SK-N-SH treated with all-trans-retinoic acid at 6 μM for 48 hours (cell line): ENCODE measurements around the gene FOSB.

Experiments
- ATAC-seq: fragments of 200-7000 bp; cut with Tn5 transposase; 3 replicates; pipeline ENCODE4 v1.9.1; 2020; ENCODE audit warnings: mild to moderate bottlenecking, moderate library complexity
- ARNTL ChIP-seq: fragments of 450-650 bp; formaldehyde crosslinking; IDR thresholded peaks from 2 replicates; pipeline ENCODE4 v1.5.0; 2020; ENCODE audit warnings: low read depth, mild to moderate bottlenecking, moderate library complexity, borderline replicate concordance
- CREB5 ChIP-seq: fragments of 250-450 bp; sonication (Bioruptor Pico); IDR thresholded peaks from 2 replicates; pipeline ENCODE4 v1.5.1; 2020; ENCODE audit warnings: low read depth, mild to moderate bottlenecking, moderate library complexity
- CSDC2 ChIP-seq: fragments of 250-450 bp; sonication (Bioruptor Pico); IDR thresholded peaks from 2 replicates; pipeline ENCODE4 v1.5.0; 2020; ENCODE audit warnings: mild to moderate bottlenecking, moderate library complexity
- ESRRG ChIP-seq: fragments of 250-450 bp; sonication (Bioruptor Pico); IDR thresholded peaks from 2 replicates; pipeline ENCODE4 v1.6.1; 2021; ENCODE audit warnings: mild to moderate bottlenecking
- GLIS3 ChIP-seq: fragments of 250-450 bp; sonication (Bioruptor Pico); IDR thresholded peaks from 2 replicates; pipeline ENCODE4 v1.5.0; 2020; ENCODE audit warnings: mild to moderate bottlenecking, moderate library complexity
- OSR1 ChIP-seq: fragments of 250-450 bp; sonication (Bioruptor Pico); IDR thresholded peaks from 2 replicates; pipeline ENCODE4 v1.8.0; 2022; ENCODE audit warnings: moderate library complexity, mild to moderate bottlenecking, inconsistent platforms
- PATZ1 ChIP-seq: fragments of 250-450 bp; sonication (Bioruptor Pico); IDR thresholded peaks from 2 replicates; pipeline ENCODE4 v1.8.0; 2020; ENCODE audit warnings: mild to moderate bottlenecking, moderate library complexity, borderline replicate concordance
- POU6F1 ChIP-seq: fragments of 250-450 bp; sonication (Bioruptor Pico); IDR thresholded peaks from 2 replicates; pipeline ENCODE4 v1.8.0; 2021; ENCODE audit warnings: low read depth, mild to moderate bottlenecking, moderate library complexity, borderline replicate concordance
- PPARA ChIP-seq: fragments of 250-450 bp; sonication (Bioruptor Pico); IDR thresholded peaks from 2 replicates; pipeline ENCODE4 v1.5.0; 2020; ENCODE audit warnings: mild to moderate bottlenecking, borderline replicate concordance
- RARB ChIP-seq: fragments of 250-450 bp; sonication (Bioruptor Pico); IDR thresholded peaks from 2 replicates; pipeline ENCODE4 v1.8.0; 2021; ENCODE audit warnings: mild to moderate bottlenecking, moderate library complexity
- SNAI2 ChIP-seq: fragments of 250-450 bp; sonication (Bioruptor Pico); IDR thresholded peaks from 2 replicates; pipeline ENCODE4 v1.5.0; 2020; ENCODE audit warnings: mild to moderate bottlenecking, moderate library complexity
- TCF4 ChIP-seq: fragments of 250-450 bp; sonication (Bioruptor Pico); IDR thresholded peaks from 2 replicates; pipeline ENCODE4 v1.8.0; 2021; ENCODE audit warnings: mild to moderate bottlenecking, moderate library complexity, borderline replicate concordance
- TOX ChIP-seq: fragments of 250-450 bp; sonication (Bioruptor Pico); IDR thresholded peaks from 2 replicates; pipeline ENCODE4 v1.8.0; 2021; ENCODE audit warnings: mild to moderate bottlenecking, moderate library complexity, borderline replicate concordance
- TSHZ2 ChIP-seq: fragments of 250-450 bp; sonication (Bioruptor Pico); IDR thresholded peaks from 2 replicates; pipeline ENCODE4 v1.5.0; 2020; ENCODE audit warnings: mild to moderate bottlenecking, moderate library complexity
- ZC3H10 ChIP-seq: fragments of 250-450 bp; sonication (Bioruptor Pico); IDR thresholded peaks from 2 replicates; pipeline ENCODE4 v1.5.1; 2021; ENCODE audit warnings: mild to moderate bottlenecking, moderate library complexity
- ZFP3 ChIP-seq: fragments of 250-450 bp; sonication (Bioruptor Pico); IDR thresholded peaks from 2 replicates; pipeline ENCODE4 v1.5.0; 2020; ENCODE audit warnings: mild to moderate bottlenecking, moderate library complexity
- ZFP30 ChIP-seq: fragments of 450-650 bp; formaldehyde crosslinking; IDR thresholded peaks from 2 replicates; pipeline ENCODE4 v1.5.0; 2022; ENCODE audit warnings: mild to moderate bottlenecking, moderate library complexity
- ZNF565 ChIP-seq: fragments of 450-650 bp; formaldehyde crosslinking; conservative IDR thresholded peaks from 2 replicates; pipeline ENCODE4 v1.5.0; 2020; ENCODE audit warnings: low read depth, mild to moderate bottlenecking, moderate library complexity
- ZNF70 ChIP-seq: fragments of 450-650 bp; formaldehyde crosslinking; IDR thresholded peaks from 2 replicates; pipeline ENCODE4 v1.5.0; 2020; ENCODE audit warnings: mild to moderate bottlenecking, moderate library complexity
- ZNF8 ChIP-seq: fragments of 450-650 bp; formaldehyde crosslinking; IDR thresholded peaks from 2 replicates; pipeline ENCODE4 v1.5.0; 2020; ENCODE audit warnings: mild to moderate bottlenecking, moderate library complexity

FOSB gene

GRCh38 chr19:45462174-45462573 lies 5.6 kb upstream of the FOSB start:
- no peak for ATAC-seq
- no peak for TF ChIP-seq PPARA (CRISPR knock-in tag)
- no peak for TF ChIP-seq PATZ1 (CRISPR knock-in tag)
- TF ChIP-seq RARB (CRISPR knock-in tag), result no peak
- TF ChIP-seq POU6F1 (CRISPR knock-in tag), result no peak
- TF ChIP-seq ZNF8 (CRISPR knock-in tag), result no peak
- TF ChIP-seq ZNF70, result no peak

- no peak for ATAC-seq
- TF ChIP-seq ZC3H10, result no peak
- TF ChIP-seq TCF4, result no peak
- no peak for TF ChIP-seq ARNTL
- TF ChIP-seq OSR1 (CRISPR knock-in tag), result no peak
- TF ChIP-seq TOX (CRISPR knock-in tag), result no peak
- no peak for TF ChIP-seq GLIS3 (CRISPR knock-in tag)
- no peak for TF ChIP-seq CREB5 (CRISPR knock-in tag)
- no peak for TF ChIP-seq PPARA (CRISPR knock-in tag)
- TF ChIP-seq ZNF8 (CRISPR knock-in tag), result no peak
- TF ChIP-seq ZNF565 (CRISPR knock-in tag), result no peak
- no peak for TF ChIP-seq ZNF70
- no peak for TF ChIP-seq ESRRG (CRISPR knock-in tag)
- TF ChIP-seq CSDC2 (CRISPR knock-in tag), result no peak
- TF ChIP-seq RARB (CRISPR knock-in tag), result no peak
- TF ChIP-seq, all 23 proteins: peak for 0
These were observed 4.6 kb upstream of the FOSB start for GRCh38 chr19:45463241-45463640.

- TF ChIP-seq GLIS3 (CRISPR knock-in tag) (no peak), TOX (CRISPR knock-in tag) (no peak), CSDC2 (CRISPR knock-in tag) (no peak), ZNF565 (CRISPR knock-in tag) (no peak), PPARA (CRISPR knock-in tag) (no peak), PATZ1 (CRISPR knock-in tag) (no peak), ZFP3 (CRISPR knock-in tag) (no peak), ZC3H10 (no peak), SNAI2 (no peak), TSHZ2 (CRISPR knock-in tag) (no peak), OSR1 (CRISPR knock-in tag) (no peak), ESRRG (CRISPR knock-in tag) (no peak), RARB (CRISPR knock-in tag) (no peak), ZFP30 (CRISPR knock-in tag) (no peak)
- ATAC-seq, result no peak
These were observed 3.5 kb upstream of the FOSB start for GRCh38 chr19:45464274-45464673.
